IPS-20b (cell line): ENCODE results near the gene GRPEL1.

Experiments
- H3K27ac ChIP-seq: one replicate; pipeline ENCODE4 v1.5.1; 2013; ENCODE audit warnings: low read length
- H3K27me3 ChIP-seq: 2 replicates; pipeline ENCODE4 v1.6.1; 2013; ENCODE audit warnings: mild to moderate bottlenecking, low read length, inconsistent platforms; ENCODE audit not compliant: insufficient read depth
- H3K36me3 ChIP-seq: 2 replicates; pipeline ENCODE4 v1.6.1; 2013; ENCODE audit warnings: low read depth, mild to moderate bottlenecking, inconsistent platforms, low read length, moderate library complexity; ENCODE audit not compliant: insufficient read depth
- H3K4me1 ChIP-seq: 2 replicates; pipeline ENCODE4 v1.6.1; 2013; ENCODE audit warnings: mild to moderate bottlenecking, control low read depth, inconsistent platforms, low read length, moderate library complexity; ENCODE audit not compliant: insufficient read depth
- H3K4me3 ChIP-seq: 2 replicates; pipeline ENCODE4 v1.5.1; 2013; ENCODE audit warnings: mild to moderate bottlenecking, low read length, inconsistent platforms
- H3K9ac ChIP-seq: 2 replicates; pipeline ENCODE4 v1.6.1; 2013; ENCODE audit warnings: low read depth, mild to moderate bottlenecking, inconsistent platforms, low read length, moderate library complexity
- H3K9me3 ChIP-seq: 2 replicates; pipeline ENCODE4 v1.6.1; 2013; ENCODE audit warnings: mild to moderate bottlenecking, low read depth, low read length, inconsistent platforms; ENCODE audit not compliant: insufficient read depth

The GRPEL1 gene

GRCh38 chr4:7067452-7068278 lies at the start of gene GRPEL1:
Gene GRPEL1, minus strand, starts transcription at chr4:7068064. Its CDS starts 32 bp downstream, at chr4:7068032.
- H3K27ac ChIP-seq = no peak within 1 kb of the TSS
- peaks cover 4% of the 10 kb centered on the region; the same call in 1 of the 2 replicates for H3K4me1 ChIP-seq
- H3K36me3 ChIP-seq = peaks cover 30% of the 10 kb centered on the region
- peaks cover 38% of the 10 kb centered on the region for H3K27me3 ChIP-seq
- H3K4me3 ChIP-seq = peak within 1 kb of the TSS; percentile 77
- H3K9ac ChIP-seq = peak within 1 kb of the TSS; percentile 83
- H3K9me3 ChIP-seq = no peaks in the 10 kb centered on the region

GRCh38 chr4:7116705-7117104 lies 48.8 kb upstream of the GRPEL1 start:
- H3K27ac ChIP-seq = no peak overlapping the region
- H3K27me3 ChIP-seq = no peaks in the 10 kb centered on the region; the same call in 1 of the 2 replicates
- H3K9ac ChIP-seq = no peak overlapping the region

GRCh38 chr4:7115557-7116340 lies 47.9 kb upstream of the GRPEL1 start:
- no peaks in the 10 kb centered on the region for H3K4me1 ChIP-seq
- H3K9ac ChIP-seq = no peak overlapping the region
- no peaks in the 10 kb centered on the region; the same call in 1 of the 2 replicates for H3K27me3 ChIP-seq
- H3K36me3 ChIP-seq = no peaks in the 10 kb centered on the region
- H3K9me3 ChIP-seq = no peaks in the 10 kb centered on the region
- no peak overlapping the region for H3K27ac ChIP-seq
- H3K4me3 ChIP-seq = no peak overlapping the region

More at GRCh38 chr4:7116705-7117104, 48.8 kb upstream of the GRPEL1 start:
- no peak overlapping the region for H3K4me3 ChIP-seq
- no peaks in the 10 kb centered on the region for H3K4me1 ChIP-seq
- H3K36me3 ChIP-seq = no peaks in the 10 kb centered on the region
- H3K9me3 ChIP-seq = no peaks in the 10 kb centered on the region

GRCh38 chr4:7112656-7113055 lies 44.8 kb upstream of the GRPEL1 start:
- Histone ChIP-seq H3K9ac (no peak overlapping the region), H3K27me3 (no peaks in the 10 kb centered on the region), H3K4me3 (no peak overlapping the region), H3K9me3 (no peaks in the 10 kb centered on the region), H3K4me1 (no peaks in the 10 kb centered on the region), H3K27ac (no peak overlapping the region), H3K36me3 (no peaks in the 10 kb centered on the region)

GRCh38 chr4:7111441-7111840 lies 43.6 kb upstream of the GRPEL1 start:
- Histone ChIP-seq H3K36me3 (no peaks in the 10 kb centered on the region), H3K9me3 (no peaks in the 10 kb centered on the region), H3K4me3 (no peak overlapping the region), H3K27me3 (no peaks in the 10 kb centered on the region), H3K9ac (no peak overlapping the region), H3K4me1 (no peaks in the 10 kb centered on the region), H3K27ac (no peak overlapping the region)

GRCh38 chr4:7110546-7110945 lies 42.7 kb upstream of the GRPEL1 start:
- Histone ChIP-seq H3K27me3 (no peaks in the 10 kb centered on the region), H3K9me3 (no peaks in the 10 kb centered on the region), H3K4me3 (no peak overlapping the region), H3K27ac (no peak overlapping the region), H3K9ac (no peak overlapping the region), H3K4me1 (no peaks in the 10 kb centered on the region), H3K36me3 (no peaks in the 10 kb centered on the region)

- Histone ChIP-seq H3K9me3 (no peaks in the 10 kb centered on the region), H3K27me3 (peaks cover 8% of the 10 kb centered on the region), H3K4me1 (no peaks in the 10 kb centered on the region), H3K4me3 (no peak overlapping the region), H3K27ac (no peak overlapping the region), H3K9ac (no peak overlapping the region), H3K36me3 (no peaks in the 10 kb centered on the region)
Measured at GRCh38 chr4:7109169-7109568, 41.3 kb upstream of the GRPEL1 start.

- Histone ChIP-seq H3K9me3 (no peaks in the 10 kb centered on the region), H3K9ac (no peak overlapping the region), H3K27ac (no peak overlapping the region), H3K27me3 (peaks cover 14% of the 10 kb centered on the region), H3K36me3 (no peaks in the 10 kb centered on the region), H3K4me3 (no peak overlapping the region), H3K4me1 (no peaks in the 10 kb centered on the region)
Measured at GRCh38 chr4:7108660-7109059, 40.8 kb upstream of the GRPEL1 start.

GRCh38 chr4:7108046-7108625 lies 40.3 kb upstream of the GRPEL1 start:
- Histone ChIP-seq H3K9ac (no peak overlapping the region), H3K36me3 (no peaks in the 10 kb centered on the region), H3K27me3 (peaks cover 17% of the 10 kb centered on the region), H3K4me3 (no peak overlapping the region), H3K4me1 (no peaks in the 10 kb centered on the region), H3K27ac (no peak overlapping the region), H3K9me3 (no peaks in the 10 kb centered on the region)

GRCh38 chr4:7107166-7107905 lies 39.5 kb upstream of the GRPEL1 start:
- no peaks in the 10 kb centered on the region for H3K36me3 ChIP-seq
- no peak overlapping the region for H3K9ac ChIP-seq
- H3K27me3 ChIP-seq = peaks cover 24% of the 10 kb centered on the region
- H3K4me1 ChIP-seq = no peaks in the 10 kb centered on the region; the same call in 1 of the 2 replicates
- no peaks in the 10 kb centered on the region for H3K9me3 ChIP-seq
- H3K27ac ChIP-seq = no peak overlapping the region
- no peak overlapping the region for H3K4me3 ChIP-seq

GRCh38 chr4:7105276-7105675 lies 37.4 kb upstream of the GRPEL1 start:
- no peak overlapping the region for H3K27ac ChIP-seq
- no peak overlapping the region for H3K4me3 ChIP-seq
- H3K9me3 ChIP-seq = no peaks in the 10 kb centered on the region
- H3K4me1 ChIP-seq = no peaks in the 10 kb centered on the region; the same call in 1 of the 2 replicates
- no peak overlapping the region for H3K9ac ChIP-seq
- peaks cover 32% of the 10 kb centered on the region for H3K27me3 ChIP-seq
- H3K36me3 ChIP-seq = no peaks in the 10 kb centered on the region
